GM19452 (cell line): ENCODE results near the gene RFX1.
"Not testable (repeated sequence)": the region's sequence is repeated elsewhere in the genome, so short reads cannot be mapped to it uniquely, and the experiment has no call there.

ENCODE experiments used
- ATAC-seq: cut with Tn5 transposase; IDR thresholded peaks from one replicate; pipeline ENCODE4 v1.9.1; 2021; ENCODE audit not compliant: unreplicated experiment

The RFX1 gene

DNA sequence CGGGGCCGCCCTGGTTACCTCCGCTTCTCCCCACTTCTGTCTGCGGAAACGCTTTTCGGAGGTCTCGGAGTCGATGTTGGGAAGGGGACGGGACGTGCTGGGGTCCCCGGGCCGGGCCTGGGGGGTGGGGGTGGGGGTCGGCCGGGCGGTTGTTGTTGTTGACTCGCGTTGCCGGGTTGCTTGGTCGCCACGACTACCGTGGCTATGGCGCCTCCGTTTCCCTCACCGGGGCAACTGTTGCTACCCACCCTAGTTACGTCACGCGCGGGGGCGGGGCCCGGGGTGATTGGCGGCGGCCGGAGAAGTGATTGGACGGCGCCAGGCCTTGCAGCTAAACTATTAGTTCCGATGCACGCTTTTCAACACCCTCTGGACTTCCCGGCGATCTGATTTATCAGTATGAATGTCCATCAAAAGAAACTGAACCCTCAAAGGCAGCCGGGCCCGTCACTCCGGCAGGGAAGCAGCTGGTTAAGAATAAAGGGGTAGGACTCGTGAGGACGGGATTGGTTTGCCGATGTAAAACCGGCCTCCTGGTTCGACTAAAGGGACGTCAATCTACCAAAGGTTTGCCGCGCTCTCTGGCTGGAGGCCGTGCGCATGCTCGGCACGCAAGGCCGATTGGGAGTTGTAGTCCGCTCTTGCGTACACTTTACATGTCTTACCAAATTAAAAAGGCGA, at the start of gene RFX1:
TSS of gene RFX1 (minus strand) at position 236 of the 681 bp plus-strand sequence. CDS start 12,477 bp downstream, outside the sequence.
- peak; percentile 79 for ATAC-seq

DNA sequence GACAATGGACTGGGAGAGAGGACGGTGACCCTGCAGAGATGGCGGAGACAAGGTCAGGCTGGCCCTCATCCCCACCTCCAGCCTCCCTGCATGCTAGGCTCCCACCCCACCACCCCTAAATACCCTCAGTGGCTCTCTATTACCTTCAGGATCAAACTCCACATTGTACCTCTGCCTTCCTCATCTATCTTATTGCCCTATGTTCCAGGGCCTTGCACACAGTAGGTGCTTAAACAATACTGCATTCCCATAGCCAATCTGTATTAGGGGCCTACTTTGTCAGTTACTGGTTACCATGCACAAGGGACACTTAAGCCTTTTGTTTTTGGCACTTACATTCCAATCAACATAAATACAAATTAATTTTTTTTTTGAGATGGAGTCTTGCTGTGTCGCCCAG, 49.3 kb upstream of the RFX1 start:
- ATAC-seq, result no peak

DNA sequence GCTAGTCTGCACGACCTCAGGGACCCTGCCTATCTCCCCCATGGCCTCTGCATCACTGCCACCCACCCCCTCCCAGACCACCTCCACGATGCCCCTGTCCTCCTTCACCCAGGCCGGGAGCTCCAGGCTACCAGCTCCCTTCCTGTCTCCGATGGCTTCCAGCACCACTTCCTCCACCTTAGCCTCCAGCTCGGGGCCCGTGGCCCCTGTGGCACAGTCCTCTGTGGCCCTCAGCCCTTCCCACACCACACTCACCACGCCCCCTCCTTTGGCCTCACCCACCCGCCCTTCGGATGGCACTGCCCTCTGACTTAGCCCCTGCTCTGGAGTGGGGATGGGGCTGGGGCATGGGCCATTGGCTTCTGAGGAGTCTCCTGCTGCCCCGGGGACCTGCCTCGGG, 48.6 kb upstream of the RFX1 start:
- ATAC-seq, result no peak

DNA sequence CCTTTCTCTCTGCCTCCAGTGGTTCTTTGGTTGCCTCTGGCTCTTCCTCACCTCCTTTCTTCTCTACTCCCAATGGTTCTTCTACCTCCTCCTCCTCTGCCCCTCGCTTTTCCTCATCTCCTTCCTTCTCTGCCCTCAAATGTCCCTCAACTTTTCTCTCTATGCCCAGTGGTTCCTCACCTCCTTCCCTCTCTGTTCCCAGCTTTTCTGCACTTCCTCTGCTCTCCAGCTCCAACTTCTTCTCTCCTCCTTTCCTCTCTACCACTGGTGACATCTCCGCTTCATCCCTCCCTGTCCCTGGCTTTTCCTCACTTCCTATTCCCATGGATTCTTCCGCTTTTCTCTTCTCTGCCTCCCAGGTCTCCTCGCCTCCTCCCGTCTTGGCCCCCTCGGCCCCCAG, 48.0 kb upstream of the RFX1 start:
- ATAC-seq, result no peak

DNA sequence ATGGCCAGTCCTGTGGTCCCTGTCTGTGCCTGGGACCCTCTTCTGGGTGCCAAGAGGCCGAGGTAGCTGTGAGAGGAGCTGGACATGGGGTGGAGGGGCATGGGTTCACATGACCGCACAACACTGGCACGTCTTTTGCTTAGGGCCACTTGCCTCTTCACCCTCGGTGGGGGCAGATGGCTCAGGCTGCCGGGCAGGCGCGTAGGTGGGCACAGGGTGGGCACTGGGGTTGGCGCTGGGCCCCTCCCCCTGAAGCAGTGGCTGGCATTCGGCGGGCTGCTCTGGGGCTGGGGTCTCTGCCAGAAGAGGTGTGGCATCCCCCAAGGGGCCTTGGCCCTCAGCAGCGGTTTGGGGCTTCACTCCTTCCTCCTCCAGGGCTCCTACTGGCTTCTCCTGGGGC, 47.4 kb upstream of the RFX1 start:
- no peak for ATAC-seq

DNA sequence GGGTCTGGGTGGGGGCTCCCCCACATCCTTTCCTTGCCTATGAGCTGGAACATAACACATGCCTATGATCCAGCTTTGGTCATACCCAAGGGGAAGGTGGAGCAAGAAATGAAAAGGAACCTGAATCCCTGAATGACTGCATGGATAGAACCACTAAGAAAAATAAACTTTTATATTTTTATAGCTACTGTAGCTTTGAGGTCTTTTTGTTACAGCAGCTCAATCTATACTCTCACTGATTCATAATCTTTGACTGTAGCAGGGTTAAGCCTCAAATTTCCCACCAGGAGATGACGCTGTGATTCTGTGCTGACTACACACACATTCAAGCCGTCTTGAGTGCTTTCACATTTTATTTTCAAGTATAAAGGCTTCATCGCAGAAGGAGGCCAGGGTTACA, 46.9 kb upstream of the RFX1 start:
- ATAC-seq, result no peak

DNA sequence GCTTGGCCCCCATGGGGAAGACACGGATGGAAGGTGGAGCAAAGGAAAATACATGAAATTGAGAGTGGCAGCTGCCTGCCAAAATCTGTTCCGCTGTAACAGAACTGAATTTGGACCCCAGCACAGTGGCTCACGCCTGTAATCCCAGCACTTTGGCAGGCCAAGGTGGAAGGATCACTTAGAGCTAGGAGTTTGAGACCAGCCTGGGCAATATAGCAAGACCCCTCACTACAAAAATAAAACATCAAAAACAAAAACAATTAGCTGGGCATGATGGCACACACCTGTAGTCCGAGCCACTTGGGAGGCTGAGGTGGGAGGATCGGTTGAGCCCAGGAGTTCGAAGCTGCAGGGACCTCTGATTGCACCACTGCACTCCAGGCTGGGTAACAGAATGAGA, 46.4 kb upstream of the RFX1 start:
- ATAC-seq, result no peak

DNA sequence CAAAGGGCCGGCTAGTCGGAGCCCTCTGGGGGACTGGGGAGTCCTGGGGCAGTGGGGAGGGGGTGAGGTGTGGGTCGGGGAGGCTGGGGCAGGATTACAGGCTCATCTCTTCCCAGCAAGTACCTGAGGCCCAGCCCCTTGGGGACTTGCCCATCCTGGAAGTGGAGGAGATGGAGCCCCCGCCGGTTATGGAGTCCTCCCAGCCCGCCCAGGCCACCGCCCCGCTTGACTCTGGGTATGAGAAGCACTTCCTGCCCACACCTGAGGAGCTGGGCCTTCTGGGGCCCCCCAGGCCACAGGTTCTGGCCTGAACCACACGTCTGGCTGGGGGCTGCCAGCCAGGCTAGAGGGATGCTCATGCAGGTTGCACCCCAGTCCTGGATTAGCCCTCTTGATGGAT, 45.9 kb upstream of the RFX1 start:
- no peak for ATAC-seq

DNA sequence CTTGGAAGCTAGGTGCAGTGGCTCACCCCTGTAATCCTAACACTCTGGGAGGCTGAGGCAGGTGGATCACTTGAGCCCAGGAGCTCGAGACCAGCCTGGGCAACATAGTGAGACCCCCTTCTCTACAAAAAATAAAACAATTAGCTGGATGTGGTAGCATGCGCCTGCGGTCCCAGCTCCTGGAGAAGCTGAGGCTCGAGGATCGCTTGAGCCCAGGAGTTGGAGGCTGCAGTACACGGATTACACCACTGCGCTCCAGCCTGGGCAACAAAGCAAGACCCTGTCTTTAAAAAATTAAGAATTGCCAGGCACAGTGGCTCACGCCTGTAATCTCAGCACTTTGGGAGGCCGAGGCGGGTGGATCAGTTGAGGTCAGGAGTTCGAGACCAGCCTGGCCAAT, 44.8 kb upstream of the RFX1 start:
- not testable (repeated sequence) for ATAC-seq

DNA sequence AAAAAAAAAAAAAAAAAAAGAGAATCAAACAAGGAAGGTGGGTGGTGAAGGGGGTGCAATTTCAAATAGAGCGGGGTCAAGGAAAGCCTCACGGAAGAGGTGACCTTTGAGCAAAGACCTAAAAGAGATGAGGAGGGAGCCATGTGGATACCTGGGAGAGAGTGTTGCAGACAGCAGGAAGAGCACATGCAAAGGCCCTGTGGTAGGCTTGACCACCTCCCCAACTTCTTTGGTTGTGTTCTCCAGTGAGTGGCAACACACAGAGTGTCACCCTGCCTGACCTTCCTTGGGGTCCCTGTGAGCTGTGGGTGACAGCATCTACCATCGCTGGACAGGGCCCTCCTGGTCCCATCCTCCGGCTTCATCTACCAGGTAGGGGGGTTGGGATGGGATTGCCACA, 44.4 kb upstream of the RFX1 start:
- no peak for ATAC-seq

DNA sequence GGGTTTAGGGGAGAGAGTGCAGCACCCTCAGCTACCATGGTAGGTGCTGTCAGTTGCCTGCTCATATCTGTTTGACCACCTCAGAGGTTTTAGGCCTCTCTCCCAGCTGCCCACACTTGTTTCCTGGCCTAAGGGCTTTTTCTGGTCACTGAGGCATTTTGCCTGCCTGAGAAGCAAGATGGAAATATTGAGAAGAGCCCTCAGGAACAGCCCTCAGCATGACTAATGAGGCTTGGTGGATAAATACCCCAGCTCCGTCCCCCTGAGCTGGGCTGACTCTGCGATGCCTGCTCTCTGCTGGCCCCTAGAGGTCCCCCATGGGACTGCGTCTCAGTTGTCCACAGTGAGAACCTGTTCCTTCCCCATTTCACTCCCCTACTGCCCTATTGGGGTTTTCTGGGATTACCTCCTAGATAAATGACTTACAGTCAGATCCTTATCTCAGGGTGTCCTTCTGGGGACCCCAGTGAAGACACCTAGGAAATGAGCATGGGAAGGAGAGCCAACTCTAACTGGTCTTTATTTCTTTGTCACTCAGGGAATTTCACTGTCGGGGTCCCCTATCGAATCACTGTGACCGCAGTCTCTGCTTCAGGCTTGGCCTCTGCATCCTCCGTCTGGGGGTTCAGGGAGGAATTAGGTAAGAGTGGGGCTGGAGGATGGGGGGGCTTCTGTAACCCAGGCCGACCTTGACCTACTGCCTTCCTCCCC, 42.5 kb upstream of the RFX1 start:
- no peak for ATAC-seq

DNA sequence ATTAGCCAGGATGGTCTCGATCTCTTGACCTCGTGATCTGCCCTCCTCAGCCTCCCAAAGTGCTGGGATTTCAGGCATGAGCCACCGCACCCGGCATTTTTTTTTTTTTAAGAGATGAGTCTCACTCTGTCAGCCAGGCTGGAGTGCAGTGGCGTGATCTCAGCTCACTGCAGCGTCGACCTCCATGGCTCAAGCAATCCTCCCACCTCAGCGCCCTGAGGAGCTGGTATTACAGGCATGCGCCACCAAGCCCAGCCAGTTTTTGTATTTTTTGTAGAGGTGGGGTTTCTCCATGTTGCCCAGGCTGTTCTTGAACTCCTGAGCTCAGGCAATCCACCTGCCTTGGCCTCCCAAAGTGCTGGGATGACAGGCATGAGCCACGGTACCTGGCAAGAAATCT, 41.7 kb upstream of the RFX1 start:
- not testable (repeated sequence) for ATAC-seq

DNA sequence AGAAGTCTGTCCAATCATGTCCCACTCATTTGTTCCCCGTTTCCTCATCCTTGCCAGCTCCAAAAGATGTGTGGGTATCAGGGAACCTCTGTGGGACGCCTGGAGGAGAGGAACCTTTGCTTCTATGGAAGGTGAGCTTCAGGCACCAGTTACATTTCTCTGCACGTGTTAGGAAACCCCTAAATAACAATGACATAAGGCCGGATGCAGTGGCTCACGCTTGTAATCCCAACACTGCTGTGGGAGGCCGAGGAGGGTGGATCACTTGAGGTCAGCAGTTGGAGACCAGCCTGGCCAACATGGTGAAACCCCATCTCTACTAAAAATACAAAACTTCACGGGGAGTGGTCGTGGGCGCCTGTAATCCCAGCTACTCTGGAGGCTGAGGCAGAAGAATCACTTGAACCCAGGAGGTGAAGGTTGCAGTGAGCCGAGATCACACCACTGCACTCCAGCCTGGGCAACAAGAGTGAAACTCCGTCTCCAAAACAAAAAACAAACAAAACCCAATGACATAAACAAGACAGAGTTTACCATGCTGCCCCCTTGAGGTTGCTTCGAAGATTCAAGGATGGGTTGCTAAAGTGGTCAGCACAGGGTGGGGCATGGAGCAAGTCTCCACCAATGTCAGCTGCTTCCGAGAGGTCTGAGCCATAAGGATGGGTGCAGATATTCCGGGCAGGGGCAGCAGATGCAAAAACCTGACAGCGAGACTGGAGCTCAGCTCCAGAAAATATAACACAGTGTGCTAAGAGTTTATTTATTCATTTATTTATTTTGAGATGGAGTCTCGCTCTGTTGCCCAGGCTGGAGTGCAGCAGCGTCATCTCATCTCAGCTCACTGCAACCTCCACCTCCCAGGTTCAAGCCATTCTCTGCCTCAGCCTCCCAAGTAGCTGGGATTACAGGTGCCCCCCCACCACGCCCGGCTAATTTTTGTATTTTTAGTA, 36.8 kb upstream of the RFX1 start:
- not testable (repeated sequence) for ATAC-seq

DNA sequence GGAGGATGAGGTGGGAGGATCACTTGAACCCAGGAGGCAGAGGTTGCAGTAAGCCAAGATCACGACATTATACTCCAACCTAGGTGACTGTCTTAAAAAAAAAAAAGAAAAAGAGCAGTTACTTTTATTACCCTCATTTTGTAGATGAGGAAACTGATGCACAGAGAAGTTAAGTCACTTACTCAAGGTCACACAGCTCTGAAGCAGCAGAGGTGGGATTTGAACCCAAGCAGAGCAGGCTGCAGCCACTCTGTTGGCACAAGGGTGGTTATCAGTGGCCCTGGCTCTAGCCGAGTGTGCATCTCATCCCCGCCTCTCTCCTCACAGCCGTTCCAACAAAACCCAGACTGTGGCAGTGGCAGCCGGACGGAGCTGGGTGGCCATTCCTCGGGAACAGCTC, 33.1 kb upstream of the RFX1 start:
- no peak for ATAC-seq

DNA sequence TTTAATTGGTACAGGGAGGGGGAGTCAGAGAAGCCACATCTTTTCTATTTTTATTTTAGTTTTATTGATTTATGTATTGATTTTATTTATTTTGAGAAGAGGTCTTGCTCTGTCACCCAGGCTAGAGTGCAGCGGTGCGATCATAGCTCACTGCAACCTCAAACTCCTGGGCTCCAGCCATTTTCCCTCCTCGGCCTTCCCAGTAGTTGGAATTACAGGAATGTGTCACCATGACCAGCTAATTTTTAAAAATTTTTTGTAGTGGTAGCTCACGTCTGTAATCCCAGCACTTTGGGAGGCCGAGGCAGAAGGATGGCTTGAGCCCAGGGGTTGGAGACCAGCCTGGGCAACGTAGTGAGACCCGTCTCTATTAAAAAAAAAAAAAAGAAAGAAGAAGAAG, 29.6 kb upstream of the RFX1 start:
- no peak for ATAC-seq

DNA sequence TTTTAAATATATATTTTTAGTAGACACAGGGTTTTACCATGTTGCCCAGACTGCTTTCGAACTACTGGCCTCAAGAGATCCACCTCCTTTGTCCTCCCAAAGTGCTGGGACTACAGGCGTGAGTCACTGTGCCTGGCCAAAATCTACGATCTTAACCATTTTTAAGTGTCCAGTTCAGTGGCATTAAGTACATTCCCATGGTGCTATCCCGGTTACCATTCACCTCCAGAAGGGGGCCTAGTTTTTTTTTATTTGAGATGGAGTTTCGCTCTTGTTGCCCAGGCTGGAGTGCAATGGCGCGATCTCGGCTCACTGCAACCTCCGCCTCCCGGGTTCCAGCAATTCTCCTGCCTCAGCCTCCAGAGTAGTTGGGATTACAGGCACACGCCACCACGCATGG, 29.0 kb upstream of the RFX1 start:
- ATAC-seq, result not testable (repeated sequence)

DNA sequence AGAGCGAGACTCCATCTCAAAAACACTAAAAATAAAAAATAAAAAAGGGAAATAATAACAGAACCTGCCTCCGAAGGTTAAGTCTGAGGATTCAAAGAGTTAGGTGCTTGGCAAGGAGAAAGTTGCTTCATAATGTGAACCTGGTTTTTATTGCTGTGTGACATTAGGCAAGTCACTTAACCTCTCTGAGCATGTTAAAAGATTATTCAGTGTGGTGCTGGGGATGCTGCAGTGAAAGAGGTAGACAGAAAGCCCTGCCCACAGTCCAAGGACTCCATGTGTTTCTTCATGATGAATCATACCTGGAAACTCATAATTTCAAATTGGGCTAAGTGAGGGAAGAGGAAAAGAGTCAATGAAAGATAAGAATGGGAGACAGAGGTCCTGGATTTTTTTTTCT, 27.8 kb upstream of the RFX1 start:
- no peak for ATAC-seq

DNA sequence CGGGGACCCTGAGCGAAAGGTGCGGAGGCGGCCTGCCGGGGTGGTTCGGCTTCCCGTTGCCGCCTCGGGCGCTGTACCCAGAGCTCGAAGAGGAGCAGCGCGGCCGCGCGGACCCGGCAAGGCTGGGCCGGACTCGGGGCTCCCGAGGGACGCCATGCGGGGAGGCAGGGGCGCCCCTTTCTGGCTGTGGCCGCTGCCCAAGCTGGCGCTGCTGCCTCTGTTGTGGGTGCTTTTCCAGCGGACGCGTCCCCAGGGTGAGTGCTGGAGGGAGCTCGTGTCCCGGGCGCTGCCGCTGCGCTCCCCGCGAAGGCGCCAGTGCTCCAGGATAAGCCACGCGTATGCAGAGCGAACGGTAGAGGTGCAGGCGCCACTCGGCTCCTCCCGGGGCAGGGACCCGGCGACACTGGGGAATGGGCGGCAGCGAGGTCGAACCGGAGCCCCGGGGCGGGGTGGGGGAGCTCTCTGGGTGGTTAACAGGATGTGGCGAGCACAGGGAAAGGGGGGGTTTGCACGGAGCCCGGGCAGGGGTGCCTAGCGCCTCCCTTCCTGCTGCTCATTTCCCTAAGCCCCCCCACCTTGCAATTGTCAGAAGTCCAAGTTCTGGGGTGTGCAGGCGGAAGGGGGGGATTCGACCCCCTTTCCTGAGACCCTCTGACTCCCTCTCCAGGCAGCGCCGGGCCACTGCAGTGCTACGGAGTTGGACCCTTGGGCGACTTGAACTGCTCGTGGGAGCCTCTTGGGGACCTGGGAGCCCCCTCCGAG, 25.8 kb upstream of the RFX1 start, which contains the start of gene IL27RA:
TSS of gene IL27RA (plus strand) at position 44 of the 762 bp plus-strand sequence. CDS start at position 155, 111 bp downstream.
- peak; percentile 55 for ATAC-seq

DNA sequence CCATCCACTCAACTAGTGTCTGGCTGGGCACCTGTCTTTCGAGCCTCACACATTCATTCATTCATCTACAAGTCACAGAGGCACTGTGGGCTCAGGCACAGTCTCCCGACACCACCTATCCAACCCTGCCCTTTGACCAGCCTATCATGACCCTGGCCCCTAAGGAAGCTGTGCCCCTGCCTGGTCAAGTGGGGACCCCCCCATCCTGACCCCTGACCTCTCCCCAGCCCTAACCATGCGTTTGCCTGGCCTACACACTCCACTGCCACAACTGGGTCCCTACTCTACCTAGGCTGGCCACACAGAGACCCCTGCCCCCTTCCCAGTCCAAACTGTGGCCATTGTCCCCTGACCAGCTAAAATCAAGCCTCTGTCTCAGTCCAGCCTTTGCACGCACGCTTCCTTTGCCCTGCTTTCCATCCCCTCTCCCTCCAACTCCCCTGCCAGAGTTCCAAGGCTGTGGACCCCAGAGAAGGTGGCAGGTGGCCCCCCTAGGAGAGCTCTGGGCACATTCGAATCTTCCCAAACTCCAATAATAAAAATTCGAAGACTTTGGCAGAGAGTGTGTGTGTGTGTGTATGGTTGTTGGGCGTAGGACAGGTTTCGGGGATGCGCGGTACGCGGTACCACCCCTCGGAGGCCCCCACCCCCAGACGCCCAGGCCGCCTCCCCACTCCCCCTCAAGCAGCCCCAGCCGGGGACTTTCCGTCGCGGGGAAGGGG, 25.0 kb upstream of the RFX1 start:
- no peak for ATAC-seq

DNA sequence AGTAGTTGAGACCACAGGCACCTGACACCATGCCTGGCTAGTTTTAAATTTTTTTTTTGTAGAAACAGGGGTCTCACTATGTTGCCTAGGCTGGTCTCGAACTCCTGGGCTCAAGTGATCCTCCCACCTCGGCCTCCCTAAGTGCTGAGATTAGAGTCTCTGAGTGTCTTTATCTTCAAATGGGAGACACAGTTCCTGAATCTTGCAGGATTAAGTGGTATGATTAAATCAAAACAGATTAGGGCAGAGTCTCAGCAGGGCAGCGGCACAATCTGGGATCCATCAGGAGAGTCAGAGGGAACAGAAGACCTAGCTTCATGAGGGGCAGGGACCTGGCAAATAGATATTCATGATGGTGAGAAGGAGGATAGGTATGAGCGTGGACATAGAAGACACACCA, 22.8 kb upstream of the RFX1 start:
- ATAC-seq, result no peak
